CD4-positive, alpha-beta T cell treated with Interleukin-4 for 4 hours (primary cell): ENCODE results near the gene CADM1.

ENCODE experiments used
- DNase-seq: peaks from one replicate; pipeline ENCODE4 v3.0.0-alpha.2; 2020

The CADM1 gene

DNA sequence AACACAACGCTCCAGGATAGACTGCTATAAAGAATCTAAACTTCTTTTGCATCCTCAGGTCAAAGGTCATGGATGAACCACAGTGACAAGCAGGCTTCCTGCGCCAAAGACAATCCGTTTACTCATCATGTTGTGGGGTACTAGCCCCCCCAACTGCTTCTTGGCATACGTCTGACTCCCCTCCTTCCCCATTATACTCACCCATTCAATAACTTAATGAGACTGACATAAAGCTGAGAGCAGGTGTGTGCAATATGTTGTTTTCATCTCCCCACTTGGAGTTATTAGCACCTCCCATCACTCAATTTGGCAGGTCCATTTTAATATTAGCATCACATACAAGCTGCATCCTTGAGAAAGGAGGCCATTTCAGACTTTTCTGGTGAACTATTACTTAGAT is 157.1 kb downstream of the CADM1 start:
- DNase-seq, result no peak

DNA sequence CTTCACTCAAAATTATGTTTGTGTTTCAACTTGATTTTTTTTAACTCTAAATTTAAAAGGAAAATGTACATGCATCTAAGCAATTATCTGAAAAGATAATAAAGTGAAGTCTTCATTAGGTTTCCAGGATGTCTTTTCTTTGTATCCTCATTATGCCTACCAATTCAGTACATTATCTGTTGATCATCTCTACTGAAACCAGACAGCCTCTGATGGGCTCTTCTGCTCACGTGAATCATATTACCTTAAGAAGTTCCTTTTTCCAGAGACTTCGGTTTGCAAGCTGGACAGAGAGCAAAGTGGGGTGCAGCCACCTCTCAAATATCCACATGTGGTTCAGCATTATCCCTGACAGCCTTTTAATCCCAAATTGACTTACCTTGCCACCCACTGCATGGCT is 158.4 kb downstream of the CADM1 start:
- no peak for DNase-seq

GRCh38 chr11:115345361-115345760 is 158.9 kb downstream of the CADM1 start:
- DNase-seq, result no peak

GRCh38 chr11:115344846-115345245 is 159.4 kb downstream of the CADM1 start:
- no peak for DNase-seq

- no peak for DNase-seq
Observed at GRCh38 chr11:115342142-115342541, 162.1 kb downstream of the CADM1 start.

GRCh38 chr11:115340874-115341273 is 163.3 kb downstream of the CADM1 start:
- no peak for DNase-seq

- DNase-seq, result no peak
Observed at GRCh38 chr11:115338476-115338875, 165.7 kb downstream of the CADM1 start.

DNA sequence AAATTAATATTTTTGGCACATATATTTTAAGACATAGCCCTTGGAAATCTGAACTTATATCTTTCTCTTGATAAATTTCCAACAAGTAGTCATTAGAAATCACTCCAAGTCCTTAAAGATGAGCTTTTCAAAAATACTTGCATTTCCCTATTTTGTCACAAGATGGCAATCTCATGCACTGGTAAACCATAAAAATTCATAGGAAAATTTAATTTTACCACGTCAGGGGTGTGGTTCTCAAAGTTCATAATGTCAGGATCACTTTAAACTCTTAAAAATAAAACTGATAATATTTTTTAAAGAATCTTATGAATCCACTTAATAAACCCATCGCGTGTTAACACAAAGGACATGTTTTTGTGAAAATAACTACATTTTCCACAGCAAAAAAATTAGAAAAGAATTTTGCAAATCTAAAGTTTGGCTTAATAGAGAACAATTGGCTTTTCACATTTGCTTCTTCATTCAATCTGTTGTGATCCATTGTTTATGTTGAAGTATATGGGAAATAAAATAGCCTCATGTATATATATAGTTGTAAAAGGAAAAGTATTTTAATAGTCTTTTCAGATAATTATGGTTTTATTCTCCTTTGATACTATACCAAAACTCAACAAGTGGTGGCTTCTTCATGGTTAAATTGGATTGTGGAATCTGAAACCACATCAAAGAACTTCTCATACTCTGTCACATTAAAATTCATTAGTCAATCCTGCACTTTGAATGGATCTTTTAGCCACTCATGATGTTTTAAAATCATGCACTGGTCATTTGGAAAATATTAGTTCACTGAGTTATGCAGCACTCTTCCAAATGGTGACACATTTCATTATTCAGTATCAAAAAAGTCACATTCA is 169.1 kb downstream of the CADM1 start:
- DNase-seq, result peak; percentile 37

GRCh38 chr11:115333949-115334348 is 170.3 kb downstream of the CADM1 start:
- DNase-seq, result no peak

DNA sequence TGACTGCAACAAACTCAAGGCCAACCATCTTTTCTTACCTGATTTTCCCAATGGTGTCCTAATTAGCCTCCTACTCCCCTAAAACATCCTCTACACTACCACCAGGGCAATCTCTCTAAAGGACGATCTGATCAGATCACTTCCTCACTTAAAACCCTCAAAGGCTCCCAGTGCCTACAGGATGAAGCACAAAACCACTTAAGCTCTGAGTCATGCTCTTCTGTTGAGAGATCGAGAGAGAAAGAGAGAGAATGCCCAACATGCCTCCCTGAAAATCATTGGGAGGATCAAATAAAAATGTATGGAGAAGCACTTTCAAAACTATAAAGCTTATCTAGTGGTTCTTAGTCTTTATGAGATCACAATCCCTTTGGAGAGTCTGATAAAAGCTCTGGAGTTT is 171.1 kb downstream of the CADM1 start:
- no peak for DNase-seq

GRCh38 chr11:115330684-115331482 is 173.3 kb downstream of the CADM1 start:
- DNase-seq, result no peak

DNA sequence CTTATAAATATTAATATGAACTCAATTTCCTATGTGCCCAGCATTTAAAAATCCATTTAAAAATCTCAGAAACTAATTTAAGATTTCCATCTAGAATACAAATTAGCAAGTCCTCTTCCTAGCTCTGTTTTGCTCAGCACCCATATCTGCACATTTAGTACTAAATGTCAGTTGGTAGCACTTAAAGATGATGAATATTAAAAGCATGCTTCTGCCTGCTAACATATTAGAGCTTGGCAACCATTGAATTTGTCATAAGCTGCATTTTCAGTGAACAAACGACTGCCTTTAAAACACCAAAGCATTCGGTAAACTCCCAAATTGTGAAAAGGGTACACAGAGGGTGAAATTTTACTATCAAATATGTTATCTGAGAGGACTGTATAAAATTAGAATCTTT is 177.7 kb downstream of the CADM1 start:
- no peak for DNase-seq

DNA sequence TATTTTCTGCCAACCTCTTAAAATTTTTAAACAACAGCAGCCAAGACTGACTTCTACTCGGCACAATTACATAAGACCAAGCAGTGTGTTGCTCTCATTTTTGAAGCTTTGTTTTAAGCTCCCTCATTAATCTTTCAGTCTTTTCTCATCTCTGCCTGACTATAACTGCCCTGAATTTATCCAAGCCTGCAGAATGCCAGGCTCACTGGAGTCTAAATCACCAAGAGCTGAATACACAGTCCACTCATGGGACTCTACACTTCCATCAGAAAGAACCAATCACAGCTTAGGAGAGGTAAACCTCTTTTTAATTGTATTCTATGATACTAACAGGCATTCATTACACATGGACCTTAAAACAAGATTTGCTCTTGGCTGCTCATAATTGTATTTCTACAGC is 178.7 kb downstream of the CADM1 start:
- no peak for DNase-seq

DNA sequence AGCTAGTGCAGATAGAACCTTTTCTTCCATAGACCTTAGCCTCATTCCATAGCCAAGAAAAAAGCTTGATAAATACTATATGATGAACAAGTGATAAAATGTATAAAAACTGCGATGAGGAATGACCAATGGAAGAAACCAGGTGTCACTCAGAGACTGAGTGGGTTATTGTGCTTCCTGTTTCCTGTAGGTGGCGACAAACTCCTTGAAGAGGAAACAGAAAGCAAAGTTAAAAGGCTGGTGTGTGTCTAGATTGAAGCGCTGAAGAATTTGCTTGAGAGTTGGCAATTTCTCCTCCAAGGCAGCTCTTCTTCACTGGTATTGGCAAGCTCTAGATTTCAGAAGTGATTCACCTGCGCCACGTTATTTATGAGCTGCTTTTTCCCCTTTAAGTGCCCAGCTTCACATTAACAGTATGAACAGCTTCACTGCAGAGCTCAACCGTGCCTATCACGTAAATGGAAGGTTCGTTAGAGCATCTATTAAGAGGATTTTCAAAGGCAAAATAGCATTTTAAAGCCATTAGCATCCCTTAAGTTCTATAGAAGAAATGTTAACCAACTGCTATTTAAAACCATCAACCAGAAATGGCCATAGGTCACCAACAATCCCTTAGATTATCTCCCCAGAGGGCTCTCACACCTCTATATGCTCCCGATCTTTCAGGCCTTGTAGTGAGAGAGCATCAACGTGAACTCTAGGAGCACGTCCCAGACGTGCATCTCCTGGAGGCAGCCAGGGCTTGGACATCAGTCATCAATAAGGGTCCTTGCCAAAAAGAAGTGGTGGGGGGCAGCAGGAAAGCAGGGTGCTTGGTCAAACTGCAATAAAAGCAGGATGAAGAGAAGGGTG is 179.4 kb downstream of the CADM1 start:
- DNase-seq, result peak; percentile 63

- DNase-seq, result no peak
Observed at GRCh38 chr11:115322553-115323203, 181.5 kb downstream of the CADM1 start.

GRCh38 chr11:115321605-115322289 is 182.5 kb downstream of the CADM1 start:
- DNase-seq, result no peak

DNA sequence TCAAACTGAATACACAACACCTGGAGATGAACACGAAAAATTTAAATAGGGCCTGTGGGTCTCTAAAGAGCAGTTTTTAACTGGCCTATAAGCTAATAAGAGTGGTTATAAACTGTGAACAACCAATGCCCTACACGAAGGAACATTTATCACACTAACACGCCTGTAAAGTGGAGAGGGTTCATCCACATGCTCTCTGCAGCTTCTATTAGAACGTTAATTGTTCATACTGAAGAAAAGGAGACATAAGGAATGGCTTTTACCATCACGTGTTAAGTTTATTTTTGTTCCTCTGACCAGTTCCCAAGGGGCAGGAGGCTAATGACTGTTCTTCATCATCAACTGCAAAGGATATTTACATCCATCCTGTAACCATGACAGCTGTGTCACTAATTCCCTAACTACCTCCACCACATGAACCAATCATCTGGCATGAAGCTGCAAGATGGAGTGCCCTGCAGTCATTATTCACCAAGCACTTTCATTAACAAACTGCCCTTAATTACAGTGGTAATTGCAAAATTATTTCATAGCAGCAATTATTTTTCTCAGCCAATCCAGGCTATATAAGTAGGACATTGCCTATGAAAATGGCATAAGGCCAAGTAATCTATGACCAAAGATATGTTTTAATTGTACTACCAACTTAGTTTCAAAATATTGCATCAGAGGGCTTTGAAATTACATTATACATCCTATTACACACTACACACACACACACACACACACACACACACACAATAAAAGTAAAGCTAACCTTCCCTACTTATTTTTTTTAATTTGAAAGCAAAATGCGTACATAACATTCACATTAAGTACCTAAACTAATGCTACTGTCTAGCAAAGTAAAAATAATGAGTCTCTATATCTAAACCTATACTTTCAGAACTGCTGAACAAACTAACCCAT is 186.7 kb downstream of the CADM1 start:
- DNase-seq, result no peak

DNA sequence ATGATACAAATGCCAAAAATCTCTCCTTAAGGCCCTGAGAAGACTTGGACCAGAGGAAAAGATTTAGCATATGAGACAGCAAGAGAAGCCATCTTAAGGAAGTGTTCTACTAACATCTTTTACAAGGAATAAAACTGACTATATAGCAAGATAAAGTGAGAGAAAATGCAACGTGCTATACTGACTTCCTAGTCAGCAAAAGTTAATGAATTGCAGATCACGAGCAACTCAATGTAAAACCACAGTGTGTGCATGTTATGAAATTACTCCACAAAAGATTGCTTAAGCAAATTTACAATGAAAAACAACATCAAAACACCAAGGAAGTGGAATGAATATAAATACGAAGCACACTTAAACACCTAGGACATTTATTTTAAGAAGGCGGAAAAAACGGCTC is 187.5 kb downstream of the CADM1 start:
- DNase-seq, result no peak

- no peak for DNase-seq
Observed at GRCh38 chr11:115314330-115314920, 189.8 kb downstream of the CADM1 start.

DNA sequence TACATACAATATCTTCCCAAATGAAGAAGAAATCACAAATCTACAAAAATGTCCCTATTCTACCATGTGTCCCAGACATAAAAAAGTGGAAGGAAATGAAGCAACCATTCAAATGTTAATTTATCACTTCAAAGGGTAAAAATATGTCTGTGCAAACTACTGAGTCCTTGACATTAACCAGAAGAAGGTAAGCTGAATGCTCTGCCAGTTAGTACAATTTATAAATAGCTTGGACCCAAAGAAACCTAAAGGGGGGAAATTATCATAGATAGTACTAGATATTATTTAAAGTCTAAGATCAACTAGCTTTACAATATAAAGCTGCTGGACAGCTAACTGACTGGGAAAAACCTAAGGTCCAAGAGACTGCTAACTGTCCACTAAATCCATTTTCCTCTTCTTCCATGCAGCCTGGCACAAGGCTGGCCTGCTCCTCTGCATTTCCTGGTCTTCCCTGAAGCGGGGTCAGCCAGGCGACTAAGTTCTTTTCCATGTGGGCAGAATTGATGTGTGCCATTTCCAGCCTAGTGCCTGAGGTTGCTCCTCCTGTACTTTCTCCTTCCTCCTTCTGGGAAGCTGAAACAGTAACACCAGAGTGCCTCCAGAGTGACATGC is 190.9 kb downstream of the CADM1 start:
- no peak for DNase-seq
